DOHH2 (cell line): ENCODE measurements around the gene MIS18A.

Experiments
- H3F3A ChIP-seq: fragments of 200-600 bp; sonication (generic), shearing (Covaris generic); 2 replicates; pipeline ENCODE4 v1.6.0; 2016; ENCODE audit warnings: antibody characterized with exemption, mild to moderate bottlenecking; ENCODE audit not compliant: control insufficient read depth, insufficient read depth
- H3K27ac ChIP-seq: fragments of 200-600 bp; sonication (generic); 2 replicates; pipeline ENCODE4 v1.5.1; 2014; ENCODE audit warnings: low read depth, mild to moderate bottlenecking, low read length, moderate library complexity
- H3K27me3 ChIP-seq: fragments of 200-600 bp; sonication (generic); 2 replicates; pipeline ENCODE4 v1.6.1; 2014; ENCODE audit warnings: mild to moderate bottlenecking, low read length, mixed read lengths; ENCODE audit not compliant: control insufficient read depth
- H3K36me3 ChIP-seq: fragments of 200-600 bp; sonication (generic); 2 replicates; pipeline ENCODE4 v1.6.1; 2014; ENCODE audit warnings: mild to moderate bottlenecking, low read length, moderate library complexity, mixed read lengths; ENCODE audit not compliant: control insufficient read depth
- H3K4me1 ChIP-seq: fragments of 200-600 bp; sonication (generic); 2 replicates; pipeline ENCODE4 v1.6.1; 2014; ENCODE audit warnings: mild to moderate bottlenecking, low read length, mixed read lengths; ENCODE audit not compliant: control insufficient read depth
- H3K4me2 ChIP-seq: fragments of 200-600 bp; sonication (generic); 2 replicates; pipeline ENCODE4 v1.6.0; 2014; ENCODE audit warnings: mild to moderate bottlenecking, low read length, moderate library complexity
- H3K4me3 ChIP-seq: fragments of 200-600 bp; sonication (generic); 2 replicates; pipeline ENCODE4 v1.5.1; 2014; ENCODE audit warnings: mild to moderate bottlenecking, low read length, mixed read lengths
- H3K79me2 ChIP-seq: fragments of 200-600 bp; sonication (generic); 2 replicates; pipeline ENCODE4 v1.6.1; 2014; ENCODE audit warnings: mild to moderate bottlenecking, low read length, mixed read lengths; ENCODE audit not compliant: control insufficient read depth
- H3K9me2 ChIP-seq: fragments of 200-600 bp; sonication (generic); replicated peaks from 2 replicates; pipeline ENCODE4 v1.6.1; 2014; ENCODE audit warnings: mild to moderate bottlenecking, low read length, mixed read lengths; ENCODE audit not compliant: control insufficient read depth
- H3K9me3 ChIP-seq: fragments of 200-600 bp; sonication (generic); 2 replicates; pipeline ENCODE4 v1.6.1; 2014; ENCODE audit warnings: antibody characterized with exemption, low read length, mixed read lengths; ENCODE audit not compliant: control insufficient read depth, insufficient read depth
- H4K20me1 ChIP-seq: fragments of 200-600 bp; sonication (generic); 2 replicates; pipeline ENCODE4 v1.6.0; 2014; ENCODE audit warnings: low read depth, mild to moderate bottlenecking, antibody characterized with exemption, low read length, moderate library complexity; ENCODE audit not compliant: control insufficient read depth, insufficient read depth
- CTCF ChIP-seq: fragments of 200-600 bp; sonication (generic); IDR thresholded peaks from one replicate; pipeline ENCODE4 v1.5.1; 2014; ENCODE audit warnings: antibody characterized with exemption, mild to moderate bottlenecking, low read depth, low read length; ENCODE audit not compliant: poor library complexity, severe bottlenecking
- EZH2phosphoT487 ChIP-seq: fragments of 200-600 bp; sonication (generic); IDR thresholded peaks from 2 replicates; pipeline ENCODE4 v1.6.1; 2017; ENCODE audit warnings: borderline replicate concordance, mild to moderate bottlenecking, antibody characterized with exemption, low read length, moderate library complexity, mixed read lengths

The MIS18A gene

DNA sequence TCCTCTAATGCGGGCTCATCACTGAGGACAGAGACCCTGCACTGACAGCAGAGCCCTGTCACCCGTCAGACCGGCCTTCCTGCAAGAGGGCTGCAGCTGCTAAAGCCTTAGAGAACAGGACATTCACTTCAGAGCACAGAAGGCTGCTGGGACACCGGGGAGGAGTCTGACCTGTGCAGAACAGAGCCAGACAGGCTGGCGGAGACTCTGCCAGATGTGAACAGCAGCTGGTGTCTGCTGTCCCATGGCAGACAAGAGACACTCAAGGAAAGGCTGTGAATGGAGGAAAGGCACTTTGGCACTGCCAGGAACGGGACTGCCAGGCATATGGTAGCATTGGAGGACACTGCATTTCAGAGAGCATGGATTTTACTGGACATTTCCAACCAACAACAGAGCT, 41.2 kb upstream of the MIS18A start:
- Histone ChIP-seq H4K20me1 (no peaks in the 10 kb centered on the region), H3K9me2 (no peaks in the 10 kb centered on the region), H3K4me1 (no peaks in the 10 kb centered on the region), H3K27me3 (no peaks in the 10 kb centered on the region), H3K4me2 (no peak overlapping the region), H3K4me3 (no peak overlapping the region), H3K79me2 (no peaks in the 10 kb centered on the region), H3K27ac (no peak overlapping the region), H3K9me3 (no peaks in the 10 kb centered on the region), H3F3A (no peaks in the 10 kb centered on the region), H3K36me3 (peaks cover 95% of the 10 kb centered on the region)
- TF ChIP-seq EZH2phosphoT487, result no peak
- no peak for TF ChIP-seq CTCF

DNA sequence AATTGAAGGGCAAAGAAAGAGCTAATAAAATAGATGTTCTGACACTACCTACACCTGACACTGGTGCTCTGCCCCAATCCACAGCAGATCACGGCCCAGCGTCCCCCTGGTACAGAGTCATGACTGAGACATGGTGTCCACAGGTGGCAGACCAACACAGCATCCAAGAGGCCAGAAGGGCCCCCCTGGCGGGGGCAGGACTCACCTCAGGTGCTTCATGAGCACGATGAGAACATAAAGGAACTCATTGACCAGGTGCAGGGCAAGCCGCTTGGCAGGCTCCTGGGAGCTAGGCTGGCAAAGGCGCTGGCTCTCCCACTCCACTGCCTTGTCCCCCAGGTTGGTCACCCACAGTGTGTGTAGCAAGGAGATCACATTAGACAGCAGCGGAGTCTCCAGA, 40.2 kb upstream of the MIS18A start:
- Histone ChIP-seq H3K4me2 (no peak overlapping the region), H3K4me1 (no peaks in the 10 kb centered on the region), H3K27ac (no peak overlapping the region), H3K4me3 (no peak overlapping the region), H3K36me3 (peaks cover 92% of the 10 kb centered on the region), H4K20me1 (no peaks in the 10 kb centered on the region), H3K79me2 (no peaks in the 10 kb centered on the region), H3K9me3 (no peaks in the 10 kb centered on the region), H3F3A (no peaks in the 10 kb centered on the region), H3K27me3 (no peaks in the 10 kb centered on the region), H3K9me2 (no peaks in the 10 kb centered on the region)
- TF ChIP-seq CTCF (no peak), EZH2phosphoT487 (no peak)

- Histone ChIP-seq H3K9me3 (no peaks in the 10 kb centered on the region), H4K20me1 (no peaks in the 10 kb centered on the region), H3K4me1 (no peaks in the 10 kb centered on the region), H3K4me3 (no peak overlapping the region), H3F3A (0 out of 2 replicates have a peak, but pooled peaks cover 2% of the 10 kb centered on the region), H3K4me2 (no peak overlapping the region), H3K27ac (no peak overlapping the region), H3K79me2 (no peaks in the 10 kb centered on the region), H3K9me2 (no peaks in the 10 kb centered on the region), H3K36me3 (peaks cover 90% of the 10 kb centered on the region), H3K27me3 (no peaks in the 10 kb centered on the region)
- no peak for TF ChIP-seq CTCF
- no peak for TF ChIP-seq EZH2phosphoT487
Measured at GRCh38 chr21:32317726-32318125, 38.9 kb upstream of the MIS18A start.
